B cell (primary cell): ENCODE data around the gene CCL22. TPM values are rescaled to one million over a fixed set of nuclear protein-coding genes. Genes with fewer than 3 reads are reported as not detected.

ENCODE experiments used
- ATAC-seq: fragments of 200-7000 bp; cut with Tn5 transposase; one replicate; pipeline ENCODE4 v1.10.0; 2021; ENCODE audit warnings: low read depth, mild to moderate bottlenecking, moderate number of reproducible peaks, moderate library complexity
- CTCF ChIA-PET: fragments of 350-600 bp; sonication (Branson Sonifier 250); formaldehyde crosslinking; loops from one replicate; lab custom pipeline; 2021; ENCODE audit warnings: antibody characterized with exemption, inconsistent platforms; lab: Charles Lee
- POLR2A ChIA-PET: fragments of 350-600 bp; sonication (Branson Sonifier 250); formaldehyde crosslinking; loops from one replicate; lab custom pipeline; 2021; ENCODE audit warnings: antibody characterized with exemption; lab: Charles Lee
- DNase-seq: peaks from one replicate; pipeline ENCODE4 v3.0.0; 2013
- H2AFZ ChIP-seq: 2 replicates; pipeline ENCODE4 v1.6.1; 2012; ENCODE audit warnings: mild to moderate bottlenecking, low read depth, low read length; ENCODE audit not compliant: insufficient read depth, poor library complexity, severe bottlenecking
- H3K27ac ChIP-seq, 2 donors: 1 replicate in 1 of 2; 2 replicates in 1 of 2; pipeline ENCODE4 v1.5.1; 2012 to 2013; ENCODE audit warnings: low read length in 2 of 2, mild to moderate bottlenecking in 2 of 2, moderate library complexity in 1 of 2
- H3K27me3 ChIP-seq, 4 experiments: fragments of 200-600 bp in 1 of 4; sonication (generic) in 1 of 4; replicated peaks in 1 of 4; 1 replicate in 2 of 4; 2 replicates in 2 of 4; pipeline versions ENCODE4 v1.6.1 to v1.7.0; 2013 to 2016; ENCODE audit warnings: low read length in 3 of 4, mild to moderate bottlenecking in 2 of 4, mixed read lengths in 1 of 4, moderate library complexity in 1 of 4; ENCODE audit not compliant: insufficient read depth in 4 of 4, control insufficient read depth in 3 of 4; ENCODE audit errors: control extremely low read depth in 1 of 4
- H3K36me3 ChIP-seq, 2 experiments: replicated peaks in 1 of 2; 1 replicate in 1 of 2; 2 replicates in 1 of 2; pipeline versions ENCODE4 v1.6.1 to v1.7.1; 2013; ENCODE audit warnings: low read length in 1 of 2; ENCODE audit not compliant: insufficient read depth in 2 of 2, control insufficient read depth in 1 of 2; ENCODE audit errors: control extremely low read depth in 1 of 2, extremely low read depth in 1 of 2
- H3K4me1 ChIP-seq, 2 donors: fragments of 200-600 bp in 1 of 2; sonication (generic) in 1 of 2; 1 replicate in 1 of 2; 2 replicates in 1 of 2; pipeline versions ENCODE4 v1.5.1 to v1.6.1; 2013 to 2017; ENCODE audit warnings: low read length in 2 of 2; ENCODE audit not compliant: control insufficient read depth in 2 of 2, insufficient read depth in 2 of 2
- H3K4me2 ChIP-seq: replicated peaks from 2 replicates; pipeline ENCODE3; 2012; ENCODE audit warnings: mild to moderate bottlenecking, low read depth, low read length; ENCODE audit not compliant: poor library complexity, severe bottlenecking
- H3K4me3 ChIP-seq, 5 experiments: fragments of 200-600 bp in 1 of 5; sonication (generic) in 1 of 5; 1 replicate in 3 of 5; 2 replicates in 2 of 5; pipeline versions ENCODE4 v1.5.1 to v1.7.0; 2011 to 2016; ENCODE audit warnings: low read length in 4 of 5, mild to moderate bottlenecking in 4 of 5, low read depth in 2 of 5, control low read depth in 1 of 5, moderate library complexity in 1 of 5; ENCODE audit not compliant: insufficient read depth in 1 of 5; ENCODE audit errors: control extremely low read depth in 1 of 5, extremely low read depth in 1 of 5
- H3K79me2 ChIP-seq: fragments of 200-600 bp; sonication (generic); one replicate; pipeline ENCODE4 v1.6.0; 2016; ENCODE audit warnings: low read length; ENCODE audit not compliant: control insufficient read depth, insufficient read depth
- H3K9ac ChIP-seq: fragments of 200-600 bp; sonication (generic); 2 replicates; pipeline ENCODE4 v1.6.1; 2017; ENCODE audit warnings: mild to moderate bottlenecking, low read length, moderate library complexity
- H3K9me3 ChIP-seq, 3 donors: one replicate each; pipeline versions ENCODE4 v1.6.1 to v1.7.1; 2013; ENCODE audit warnings: low read length in 2 of 3; ENCODE audit not compliant: control insufficient read depth in 2 of 3, insufficient read depth in 1 of 3; ENCODE audit errors: control extremely low read depth in 1 of 3
- H4K20me1 ChIP-seq: 2 replicates; pipeline ENCODE4 v1.6.0; 2012; ENCODE audit warnings: mild to moderate bottlenecking, low read length; ENCODE audit not compliant: insufficient read depth, control insufficient read depth, poor library complexity, severe bottlenecking
- H3K27ac Mint-ChIP-seq: one replicate; pipeline ENCODE4 v1.8.0; 2021; ENCODE audit warnings: mixed read lengths
- H3K27me3 Mint-ChIP-seq: one replicate; pipeline ENCODE4 v1.8.0; 2021; ENCODE audit warnings: mixed read lengths
- H3K4me1 Mint-ChIP-seq: one replicate; pipeline ENCODE4 v1.8.0; 2021; ENCODE audit warnings: mixed read lengths
- H3K4me3 Mint-ChIP-seq: one replicate; pipeline ENCODE4 v1.8.0; 2021; ENCODE audit warnings: mixed read lengths
- H3K9me3 Mint-ChIP-seq: one replicate; pipeline ENCODE4 v1.8.0; 2022; ENCODE audit warnings: mixed read lengths; ENCODE audit not compliant: insufficient read depth
- EZH2 ChIP-seq: IDR thresholded peaks from 2 replicates; pipeline ENCODE4 v1.6.1; 2012; ENCODE audit warnings: borderline replicate concordance, low read depth, mild to moderate bottlenecking, moderate library complexity, low read length; ENCODE audit not compliant: insufficient read depth, poor library complexity, severe bottlenecking
- WGBS: methylation state at CpG from one replicate; pipeline ENCODE4 v1.1.5; 2013; ENCODE audit warnings: missing lambda C conversion rate; ENCODE audit not compliant: insufficient coverage; 5-methylcytosine and 5-hydroxymethylcytosine counted together
- intact Hi-C: fragments of 100-400 bp; cut with micrococcal nuclease; formaldehyde crosslinking; loops from one replicate; pipeline ENCODE4 v1.10.0; 2022
- polyA plus RNA-seq: library from polyadenylated mRNA; depleted of rRNA; stranded (reverse); fragments of >200 nt; gene quantifications from 2 replicates; pipeline ENCODE4 v1.2.3, GENCODE V29; 2012
- total RNA-seq, 2 donors: library from RNA; stranded (reverse); fragments of 120-200 nt in 1 of 2; gene quantifications; 1 replicate in 1 of 2; 2 replicates in 1 of 2; pipeline versions ENCODE4 v1.2.3 to v1.2.4, GENCODE V29; 2013 to 2022
- TF ChIP-seq, protein P1 (sequence below): fragments of 200-600 bp; IDR thresholded peaks from one replicate; pipeline ENCODE4 v1.8.0; 2022; ENCODE audit warnings: antibody characterized with exemption, mild to moderate bottlenecking

CCL22 gene
- total and polyA plus RNA-seq, 2 donors (not counting 1 experiment from before 2014, with no cell fraction given), result 0.04 to 91.5 TPM

DNA sequence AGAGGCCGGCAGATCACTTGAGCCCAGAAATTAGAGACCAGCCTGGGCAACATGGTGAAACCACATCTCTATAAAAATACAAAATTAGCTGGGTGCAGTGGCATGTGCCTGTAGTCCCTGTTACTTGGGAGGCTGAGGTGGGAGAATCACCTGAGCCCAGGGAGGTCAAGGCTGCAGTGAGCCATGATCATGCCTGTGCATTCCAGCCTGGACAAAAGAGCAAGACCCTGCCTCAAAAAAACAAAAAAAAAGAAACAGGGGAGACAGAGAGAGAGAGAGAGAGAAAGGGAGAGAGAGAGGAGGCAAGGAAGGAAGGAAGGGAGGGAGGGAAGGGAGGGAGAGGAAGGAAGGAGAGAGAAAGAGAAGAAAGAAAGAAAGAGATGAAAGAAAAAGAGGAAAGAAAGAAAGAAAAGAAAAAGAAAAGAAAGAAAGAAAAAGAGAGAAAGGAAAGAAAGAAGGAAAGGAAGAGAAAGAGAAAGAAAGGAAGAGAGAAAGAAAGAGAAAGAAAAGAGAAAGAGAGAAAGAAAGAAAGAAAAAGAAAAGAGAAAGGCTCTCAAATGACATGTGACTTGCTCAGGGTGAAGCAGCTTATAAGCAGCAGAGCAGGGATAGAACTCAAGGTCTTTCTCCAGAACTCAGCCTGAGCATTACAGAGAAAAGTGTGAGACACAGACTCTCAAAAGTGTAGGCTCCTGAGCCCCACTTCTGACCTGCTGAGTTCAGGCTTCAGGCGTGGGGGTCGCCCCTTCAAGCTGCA, 29.2 kb downstream of the CCL22 start:
- Histone ChIP-seq H3K79me2 (no peaks in the 10 kb centered on the region), H3K4me1 (peaks cover 23 to 41% of the 10 kb centered on the region in 2 donors), H3K9me3 (peaks cover 0 to 4% (median 0%) of the 10 kb centered on the region in 3 donors), H3K4me2 (no peak overlapping the region), H2AFZ (no peak overlapping the region), H3K36me3 (no peaks in the 10 kb centered on the region), H3K4me3 (no peak overlapping the region), H3K27ac (no peak overlapping the region), H4K20me1 (no peaks in the 10 kb centered on the region), H3K9ac (no peak overlapping the region), H3K27me3 (no peaks in the 10 kb centered on the region)
- WGBS, result 36% methylated on average over 2 of the region's 3 CpGs
- POLR2A ChIA-PET, result interaction anchor here (0.9 kb wide), 1 partner anchor 12 kb away, joined by 3 read pairs; no protein-coding TSS in a partner anchor
- DNase-seq, result no peak
- Mint-ChIP-seq H3K4me3 (peak overlapping the region; percentile 30), H3K27ac (no peak overlapping the region), H3K27me3 (no peaks in the 10 kb centered on the region), H3K9me3 (no peaks in the 10 kb centered on the region), H3K4me1 (peaks cover 51% of the 10 kb centered on the region)
- intact Hi-C loops, result no loop called here
- no peak for TF ChIP-seq EZH2
- TF ChIP-seq, protein P1, sequence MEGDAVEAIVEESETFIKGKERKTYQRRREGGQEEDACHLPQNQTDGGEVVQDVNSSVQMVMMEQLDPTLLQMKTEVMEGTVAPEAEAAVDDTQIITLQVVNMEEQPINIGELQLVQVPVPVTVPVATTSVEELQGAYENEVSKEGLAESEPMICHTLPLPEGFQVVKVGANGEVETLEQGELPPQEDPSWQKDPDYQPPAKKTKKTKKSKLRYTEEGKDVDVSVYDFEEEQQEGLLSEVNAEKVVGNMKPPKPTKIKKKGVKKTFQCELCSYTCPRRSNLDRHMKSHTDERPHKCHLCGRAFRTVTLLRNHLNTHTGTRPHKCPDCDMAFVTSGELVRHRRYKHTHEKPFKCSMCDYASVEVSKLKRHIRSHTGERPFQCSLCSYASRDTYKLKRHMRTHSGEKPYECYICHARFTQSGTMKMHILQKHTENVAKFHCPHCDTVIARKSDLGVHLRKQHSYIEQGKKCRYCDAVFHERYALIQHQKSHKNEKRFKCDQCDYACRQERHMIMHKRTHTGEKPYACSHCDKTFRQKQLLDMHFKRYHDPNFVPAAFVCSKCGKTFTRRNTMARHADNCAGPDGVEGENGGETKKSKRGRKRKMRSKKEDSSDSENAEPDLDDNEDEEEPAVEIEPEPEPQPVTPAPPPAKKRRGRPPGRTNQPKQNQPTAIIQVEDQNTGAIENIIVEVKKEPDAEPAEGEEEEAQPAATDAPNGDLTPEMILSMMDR, result peak; percentile 29
- CTCF ChIA-PET, result no interaction called here
- no peak for ATAC-seq
